ENCODE results near the gene FCN2. TPM values are rescaled to one million over a fixed set of nuclear protein-coding genes. Genes with fewer than 3 reads are reported as not detected.

FCN2 gene
- total RNA-seq, 2 donors from 2014 or later, result not detected

DNA sequence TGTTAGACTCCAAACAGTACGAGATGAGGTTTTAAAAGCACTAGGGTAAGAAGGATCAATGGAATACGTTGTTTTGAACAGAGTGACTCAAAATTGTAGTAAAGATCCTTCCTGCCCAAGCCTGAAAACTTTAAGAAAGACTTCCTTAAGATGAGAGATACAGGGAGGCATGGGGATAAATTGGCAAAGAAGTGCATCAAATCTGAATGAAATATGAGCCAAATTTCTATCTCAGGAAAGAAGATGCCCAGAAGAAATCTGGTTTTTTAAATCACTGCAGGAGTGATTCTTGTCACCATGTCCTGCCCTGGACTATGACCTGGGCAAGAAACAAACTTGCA lies 14.9 kb downstream of the FCN2 start:
- H3K9me3 Mint-ChIP-seq, result peaks cover 10% of the 10 kb centered on the region
- no peak for ATAC-seq (replicated peaks)
- peaks cover 31% of the 10 kb centered on the region for H3K27me3 Mint-ChIP-seq
- H3K4me1 Mint-ChIP-seq, result no peaks in the 10 kb centered on the region
- no peak overlapping the region for H3K4me3 Mint-ChIP-seq
- no peaks in the 10 kb centered on the region for H3K36me3 Mint-ChIP-seq (ENCODE audit: low read depth)
- no peak overlapping the region for H3K27ac Mint-ChIP-seq

DNA sequence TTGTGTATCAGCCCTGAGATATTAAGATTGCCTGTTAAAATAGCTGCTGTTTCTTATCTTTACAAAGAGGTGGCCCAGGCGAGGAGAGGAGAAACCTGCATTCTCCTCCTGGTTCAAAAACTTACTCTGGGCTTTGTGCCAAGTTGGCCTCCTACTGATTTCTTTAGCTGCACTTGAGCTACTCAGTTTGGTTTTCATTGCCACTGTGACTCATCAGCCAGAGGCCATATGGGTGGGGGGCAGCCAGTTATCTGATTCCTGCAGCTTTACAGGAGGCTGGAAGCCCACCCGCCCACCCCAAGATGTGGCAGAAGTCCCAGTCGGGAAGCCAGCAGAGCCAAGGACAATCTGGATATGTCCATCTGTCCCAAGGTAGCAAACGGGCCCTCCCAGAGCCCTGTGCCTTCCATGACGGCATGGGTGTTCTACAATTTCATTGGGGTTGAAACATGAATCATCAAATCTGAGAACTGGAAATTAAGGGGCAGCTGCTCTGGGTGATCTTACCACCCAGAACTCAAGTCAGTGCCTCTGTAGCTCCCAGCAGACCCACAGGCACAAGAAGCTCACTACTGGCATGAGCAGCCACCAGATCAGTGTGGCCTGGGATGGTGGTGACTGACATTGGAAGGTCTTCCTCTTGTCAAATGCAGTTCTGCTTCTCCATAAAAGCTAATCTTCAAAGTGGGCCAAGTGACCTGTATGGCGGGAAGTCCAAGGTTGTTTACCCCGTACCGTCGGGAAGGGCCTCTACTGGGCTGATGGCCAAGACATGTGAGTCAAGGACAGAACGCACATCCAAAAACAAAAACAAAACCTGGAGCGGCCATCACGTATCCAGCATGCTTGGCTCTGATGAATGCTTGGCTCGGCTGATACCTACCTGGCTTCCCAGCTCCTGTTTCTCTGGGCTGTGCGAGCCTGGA lies 15.6 kb downstream of the FCN2 start:
- Mint-ChIP-seq H3K4me1 (no peaks in the 10 kb centered on the region), H3K9me3 (peaks cover 10% of the 10 kb centered on the region), H3K36me3 (ENCODE audit: low read depth) (no peaks in the 10 kb centered on the region), H3K27me3 (peaks cover 31% of the 10 kb centered on the region), H3K4me3 (no peak overlapping the region), H3K27ac (no peak overlapping the region)
- no peak for ATAC-seq (replicated peaks)

DNA sequence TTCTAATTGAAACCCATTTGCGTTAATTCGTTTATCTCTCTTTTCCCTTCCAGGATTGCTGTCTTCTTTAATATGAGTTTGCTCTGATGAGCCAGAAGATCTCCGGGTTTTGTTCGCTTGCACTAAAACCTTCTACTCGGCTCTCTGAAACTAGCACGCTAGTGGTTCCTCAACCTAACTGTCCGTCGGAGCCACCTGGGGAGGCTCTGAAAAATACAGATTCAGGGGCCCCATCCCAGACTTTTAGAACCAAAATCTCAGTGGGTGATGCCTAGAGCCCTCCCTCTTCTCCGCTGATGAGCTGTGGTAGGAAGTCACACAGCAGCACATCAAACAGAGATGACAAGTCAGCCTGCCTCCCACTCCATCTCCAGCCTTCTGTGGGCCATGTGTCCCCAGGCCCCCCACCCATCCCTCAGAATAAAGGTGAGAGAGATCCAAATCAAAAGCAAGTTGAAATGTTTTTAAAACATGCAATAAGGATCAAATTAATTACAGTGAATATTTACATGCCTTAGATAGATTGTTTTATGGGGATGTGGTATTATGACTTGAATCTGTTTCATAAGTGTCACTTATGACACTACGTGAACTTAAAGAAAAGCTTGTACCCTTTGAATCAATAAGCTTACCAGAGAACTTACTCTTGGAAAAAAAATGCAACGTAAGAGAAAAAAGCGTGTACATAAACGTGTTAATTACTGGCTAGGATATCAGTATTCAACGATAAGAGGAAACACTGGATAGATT lies 16.4 kb downstream of the FCN2 start:
- Mint-ChIP-seq H3K27me3 (peaks cover 29% of the 10 kb centered on the region), H3K9me3 (peaks cover 10% of the 10 kb centered on the region), H3K36me3 (ENCODE audit: low read depth) (no peaks in the 10 kb centered on the region), H3K4me3 (no peak overlapping the region), H3K4me1 (no peaks in the 10 kb centered on the region), H3K27ac (no peak overlapping the region)
- no peak for ATAC-seq (replicated peaks)

DNA sequence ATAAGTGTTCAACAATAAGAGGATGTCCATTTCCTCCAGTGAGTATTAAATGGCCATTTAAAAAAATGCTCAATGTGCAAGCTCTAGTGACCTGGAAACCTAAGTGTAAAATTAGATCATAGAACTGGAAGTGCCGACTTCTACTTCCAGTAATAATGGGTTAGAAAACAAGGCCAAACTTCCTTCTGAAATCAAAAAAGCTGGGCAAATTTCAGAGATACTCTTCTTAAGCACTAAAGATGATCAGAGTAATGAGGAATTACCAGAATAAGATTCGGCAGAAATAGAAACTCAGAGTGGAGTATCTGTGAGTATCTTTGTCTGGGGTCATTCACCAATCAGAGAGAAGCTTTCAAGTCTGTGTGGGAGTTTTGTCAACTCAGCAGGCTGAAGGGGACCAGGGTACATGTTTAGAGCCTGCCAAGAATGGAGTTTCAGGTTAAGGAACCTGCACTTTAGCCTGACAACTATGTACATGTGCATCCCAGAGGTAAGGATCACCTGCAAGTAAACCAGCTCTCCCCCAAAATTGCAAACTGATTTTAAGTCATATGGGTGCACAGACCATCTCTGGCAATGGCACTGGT lies 17.1 kb downstream of the FCN2 start:
- ATAC-seq (replicated peaks), result no peak
- Mint-ChIP-seq H3K4me3 (no peak overlapping the region), H3K36me3 (ENCODE audit: low read depth) (no peaks in the 10 kb centered on the region), H3K9me3 (peaks cover 10% of the 10 kb centered on the region), H3K4me1 (no peaks in the 10 kb centered on the region), H3K27me3 (peaks cover 30% of the 10 kb centered on the region), H3K27ac (no peak overlapping the region)

DNA sequence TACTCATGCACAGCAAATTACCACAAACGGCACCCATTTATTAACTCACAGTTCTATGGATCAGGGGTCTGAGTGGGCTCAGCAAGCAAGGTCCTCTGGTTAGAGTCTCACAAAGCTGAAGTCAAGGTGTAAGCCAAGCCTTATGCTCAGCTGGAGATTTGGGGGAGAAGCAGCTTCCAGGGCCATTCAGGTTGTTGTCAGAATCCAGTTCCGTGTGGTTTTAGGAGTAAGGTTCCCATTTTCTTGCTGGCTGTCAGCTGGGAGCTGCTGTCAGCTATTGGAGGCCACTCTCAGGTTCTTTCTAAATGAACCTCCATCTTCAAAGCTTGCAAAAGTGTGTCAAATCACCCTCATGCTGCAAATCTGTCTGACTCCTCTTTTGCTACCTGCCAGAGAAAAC lies 17.7 kb downstream of the FCN2 start:
- ATAC-seq (replicated peaks), result no peak
- peaks cover 10% of the 10 kb centered on the region for H3K9me3 Mint-ChIP-seq
- H3K27ac Mint-ChIP-seq, result no peak overlapping the region
- no peaks in the 10 kb centered on the region for H3K4me1 Mint-ChIP-seq
- H3K4me3 Mint-ChIP-seq, result no peak overlapping the region
- H3K36me3 Mint-ChIP-seq (ENCODE audit: low read depth), result no peaks in the 10 kb centered on the region
- peaks cover 29% of the 10 kb centered on the region for H3K27me3 Mint-ChIP-seq

DNA sequence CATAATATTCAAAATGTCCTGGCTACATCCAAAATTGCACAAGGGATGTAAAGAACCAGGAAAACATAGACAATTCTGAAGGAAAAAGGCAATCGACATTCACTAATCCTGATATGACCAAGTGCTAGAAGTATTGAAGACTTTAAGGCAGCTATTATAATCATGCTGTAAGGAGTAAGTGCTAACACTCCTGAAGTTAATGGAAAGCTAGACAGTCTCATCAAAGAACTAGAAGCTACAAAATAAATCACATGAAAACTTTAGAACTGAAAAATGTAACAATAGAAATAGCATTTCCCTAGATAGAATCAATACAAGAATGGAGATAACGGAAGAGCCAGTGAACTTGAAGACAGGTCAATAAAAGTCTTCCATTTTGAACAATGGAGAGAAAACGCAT lies 18.6 kb downstream of the FCN2 start:
- Mint-ChIP-seq H3K4me1 (no peaks in the 10 kb centered on the region), H3K27me3 (peaks cover 30% of the 10 kb centered on the region), H3K9me3 (peaks cover 10% of the 10 kb centered on the region), H3K4me3 (no peak overlapping the region), H3K27ac (no peak overlapping the region), H3K36me3 (ENCODE audit: low read depth) (no peaks in the 10 kb centered on the region)
- ATAC-seq (replicated peaks), result no peak

DNA sequence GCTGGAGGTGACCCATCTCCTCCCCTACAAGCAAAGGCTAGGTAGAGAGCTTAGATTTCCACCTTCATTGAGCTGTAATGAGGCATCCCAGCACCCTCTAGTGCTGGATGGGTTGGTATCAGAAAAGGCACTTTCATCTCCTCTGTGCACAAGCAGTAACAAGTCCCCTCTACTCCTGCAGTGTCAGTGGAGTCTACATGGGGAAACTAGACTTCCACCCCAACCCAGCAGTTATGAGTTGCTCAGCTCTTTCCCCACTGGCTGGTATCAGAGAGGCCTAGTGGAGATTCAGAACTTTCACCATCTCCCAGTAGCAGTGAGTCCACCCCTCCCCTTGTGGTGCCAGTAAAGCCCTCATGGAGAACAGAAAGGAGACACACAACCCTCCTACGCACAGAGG lies 19.2 kb downstream of the FCN2 start:
- Mint-ChIP-seq H3K27me3 (peaks cover 32% of the 10 kb centered on the region), H3K4me1 (no peaks in the 10 kb centered on the region), H3K4me3 (no peak overlapping the region), H3K27ac (no peak overlapping the region), H3K9me3 (peaks cover 10% of the 10 kb centered on the region), H3K36me3 (ENCODE audit: low read depth) (no peaks in the 10 kb centered on the region)
- no peak for ATAC-seq (replicated peaks)

DNA sequence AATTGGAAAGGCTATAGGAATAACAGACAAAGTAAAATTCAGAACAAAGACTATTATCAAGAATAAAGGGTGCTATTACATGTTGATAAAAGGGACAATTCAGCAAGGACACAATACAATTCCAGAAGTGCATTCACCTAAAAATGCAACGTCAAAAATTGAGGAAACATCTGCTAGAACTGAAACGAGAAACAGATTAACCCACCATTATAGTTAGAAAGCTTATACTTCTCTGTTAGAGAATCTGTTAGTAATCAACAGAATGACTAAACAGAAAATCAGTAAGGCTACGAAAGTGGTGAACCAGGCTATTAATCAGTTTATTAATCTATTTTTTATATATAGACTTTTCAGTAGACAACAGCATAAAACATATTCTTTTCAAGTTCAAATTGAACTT lies 22.3 kb downstream of the FCN2 start:
- Mint-ChIP-seq H3K4me3 (no peak overlapping the region), H3K9me3 (peaks cover 10% of the 10 kb centered on the region), H3K4me1 (no peaks in the 10 kb centered on the region), H3K27ac (no peak overlapping the region), H3K36me3 (ENCODE audit: low read depth) (no peaks in the 10 kb centered on the region), H3K27me3 (peaks cover 26% of the 10 kb centered on the region)
- ATAC-seq (replicated peaks), result no peak

DNA sequence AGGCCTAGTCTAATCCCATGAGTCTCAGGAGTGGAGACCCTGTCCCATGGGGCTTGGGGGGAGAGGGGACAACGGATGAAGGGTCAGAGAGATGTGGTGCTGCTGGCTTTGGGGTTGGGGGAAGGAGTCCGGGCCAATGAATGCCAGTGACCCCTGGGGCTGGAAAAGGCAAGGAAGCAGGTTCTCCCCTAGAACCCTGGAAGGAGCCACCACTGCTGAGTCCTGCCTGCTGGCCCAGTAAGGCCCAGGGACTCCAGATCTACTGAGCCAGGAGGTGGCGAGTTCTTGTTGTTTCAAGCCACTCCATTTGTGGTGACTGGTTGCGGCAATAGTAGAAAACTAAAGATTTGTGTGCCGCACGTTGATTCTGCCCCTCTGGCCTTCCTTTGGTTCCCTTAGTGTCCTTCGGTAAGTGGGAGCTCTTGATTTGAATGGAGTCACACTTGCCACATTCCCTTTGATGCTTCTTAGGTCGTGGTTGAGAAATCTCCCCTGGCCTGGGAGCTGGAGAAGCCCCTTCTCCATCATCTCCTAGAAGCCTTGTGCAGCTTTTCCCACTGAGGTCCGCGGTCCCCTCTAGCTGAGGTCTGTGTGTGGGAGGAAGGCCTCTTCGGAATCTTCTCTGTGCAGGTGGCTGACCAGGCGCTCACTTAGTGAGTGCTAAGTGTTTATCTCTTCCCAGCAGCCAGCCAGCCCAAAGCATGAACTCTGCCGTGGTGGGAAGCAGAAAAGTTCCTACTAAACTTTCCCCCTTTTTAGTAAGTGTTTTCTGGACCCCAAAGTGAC lies 28.1 kb downstream of the FCN2 start:
- Mint-ChIP-seq H3K36me3 (ENCODE audit: low read depth) (no peaks in the 10 kb centered on the region), H3K9me3 (no peaks in the 10 kb centered on the region), H3K27ac (no peak overlapping the region), H3K27me3 (peaks cover 15% of the 10 kb centered on the region), H3K4me1 (no peaks in the 10 kb centered on the region), H3K4me3 (no peak overlapping the region)
- no peak for ATAC-seq (replicated peaks)

DNA sequence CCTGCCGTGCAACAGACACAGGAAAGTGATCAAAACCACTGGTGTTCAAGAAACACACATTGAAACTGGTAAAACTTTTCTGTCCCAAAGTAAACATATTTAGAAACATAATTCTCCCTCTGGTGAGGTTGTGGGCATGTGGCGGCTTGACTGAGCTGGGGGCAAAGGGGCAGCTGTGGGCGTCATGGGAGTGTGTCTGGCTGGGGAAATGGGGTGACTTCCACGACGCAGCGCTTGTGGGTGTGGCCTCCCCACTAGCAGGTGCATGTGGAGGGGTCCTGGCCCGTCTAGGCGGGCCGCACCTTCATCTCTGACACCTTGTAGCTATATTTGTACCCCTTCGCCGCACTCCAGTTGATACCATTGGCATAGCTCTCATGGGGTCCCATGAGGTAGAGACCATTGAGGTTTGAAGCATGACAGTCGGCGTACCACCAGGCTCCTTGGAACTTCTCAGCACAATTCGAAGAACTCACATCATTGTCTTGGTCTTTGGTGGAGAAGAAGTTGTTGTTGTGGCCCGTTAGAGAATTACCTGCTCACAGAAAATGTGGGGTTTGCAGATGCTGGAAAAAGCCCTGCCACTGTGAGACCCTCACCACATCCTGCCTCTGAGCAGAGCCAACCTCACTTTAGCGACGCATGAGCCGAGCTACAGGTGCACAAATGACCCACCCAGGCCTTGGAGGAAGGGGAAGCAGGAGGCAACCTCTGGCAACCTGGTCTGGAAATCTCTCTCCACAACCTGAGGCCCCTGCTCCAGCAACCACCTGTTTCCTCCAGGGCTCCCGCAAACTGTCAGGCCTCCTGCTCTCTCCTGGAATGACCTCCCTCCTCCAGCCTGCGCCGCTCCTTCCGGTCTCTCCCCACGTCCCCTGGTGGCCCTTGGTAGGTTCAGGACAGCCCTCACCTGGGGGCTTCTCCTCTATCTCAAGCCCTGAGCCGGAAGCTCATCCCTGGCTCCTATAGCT lies 29.2 kb downstream of the FCN2 start:
- Mint-ChIP-seq H3K27ac (no peak overlapping the region), H3K27me3 (peaks cover 16% of the 10 kb centered on the region), H3K9me3 (no peaks in the 10 kb centered on the region), H3K4me3 (no peak overlapping the region), H3K4me1 (no peaks in the 10 kb centered on the region), H3K36me3 (ENCODE audit: low read depth) (no peaks in the 10 kb centered on the region)
- no peak for ATAC-seq (replicated peaks)

DNA sequence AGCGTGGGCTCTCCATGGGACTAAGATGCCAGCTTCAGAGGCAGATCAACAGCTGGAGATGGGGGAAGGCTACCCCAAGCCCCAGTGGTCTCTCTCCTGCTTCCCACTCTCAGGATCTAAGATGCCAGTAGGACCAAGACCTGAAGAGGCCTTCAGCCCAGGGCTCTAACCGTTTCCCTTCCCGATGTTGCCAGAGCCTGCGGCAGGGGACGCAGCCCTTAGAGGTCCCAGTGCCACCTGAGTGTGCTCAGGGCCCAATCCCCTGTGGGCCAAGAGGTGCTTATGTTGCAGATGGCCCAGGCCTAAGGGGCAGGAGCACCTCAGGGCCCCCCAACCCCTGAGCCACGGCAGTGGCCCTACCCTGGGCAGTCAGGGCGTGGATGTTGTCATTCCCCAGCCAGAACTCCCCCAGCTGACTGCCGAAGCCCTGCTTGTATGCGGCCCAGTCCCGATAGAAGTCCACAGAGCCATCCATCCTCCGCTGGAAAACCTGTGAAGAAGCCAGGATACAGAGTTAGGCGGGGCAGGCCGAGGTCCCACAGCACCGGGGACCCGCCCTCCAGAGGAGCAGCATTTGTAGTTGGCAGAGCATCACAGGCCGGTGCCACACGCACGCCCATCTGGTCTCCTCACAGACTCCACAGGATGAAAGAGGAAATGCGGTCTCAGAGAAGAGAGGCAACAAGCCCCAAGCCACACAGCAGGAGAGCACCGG lies 31.7 kb downstream of the FCN2 start:
- H3K36me3 Mint-ChIP-seq (ENCODE audit: low read depth), result no peaks in the 10 kb centered on the region
- no peaks in the 10 kb centered on the region for H3K9me3 Mint-ChIP-seq
- H3K27me3 Mint-ChIP-seq, result peaks cover 13% of the 10 kb centered on the region
- no peak overlapping the region for H3K4me3 Mint-ChIP-seq
- ATAC-seq (replicated peaks), result no peak
- no peak overlapping the region for H3K27ac Mint-ChIP-seq
- no peaks in the 10 kb centered on the region for H3K4me1 Mint-ChIP-seq

DNA sequence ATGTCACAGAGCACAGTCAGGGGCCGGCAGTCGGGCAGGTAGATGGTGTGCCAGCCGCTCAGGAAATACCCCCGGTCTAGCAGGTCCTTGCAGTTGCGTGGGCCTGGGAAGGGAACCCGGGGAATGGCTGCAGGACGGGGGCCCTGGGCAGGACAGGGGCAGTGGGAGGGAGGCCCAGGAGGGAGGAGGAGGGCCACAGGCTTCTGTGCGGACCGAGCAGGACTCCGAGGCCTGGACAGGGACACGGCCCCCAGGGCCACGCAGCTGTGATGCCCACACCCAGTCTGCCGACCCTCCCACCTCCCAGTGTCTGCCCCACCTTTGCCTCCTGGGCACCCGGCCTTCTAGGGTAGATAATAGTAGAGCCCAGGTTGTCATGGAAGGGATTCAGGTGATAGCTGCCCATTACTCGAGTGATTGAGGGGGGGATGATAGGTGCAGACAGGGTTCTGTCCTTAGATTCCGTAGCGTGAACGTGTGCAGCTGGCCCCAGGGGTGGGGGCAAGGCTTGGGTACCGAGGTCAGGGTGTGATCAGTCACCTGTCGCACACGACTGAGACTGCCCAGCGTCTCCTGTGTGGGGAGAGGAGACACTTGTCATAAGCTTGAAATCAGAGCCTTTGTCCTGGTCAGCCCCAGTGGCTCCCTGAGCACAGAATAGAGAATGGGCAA lies 32.6 kb downstream of the FCN2 start:
- ATAC-seq (replicated peaks), result no peak
- Mint-ChIP-seq H3K9me3 (no peaks in the 10 kb centered on the region), H3K4me3 (no peak overlapping the region), H3K27ac (no peak overlapping the region), H3K27me3 (peaks cover 13% of the 10 kb centered on the region), H3K4me1 (no peaks in the 10 kb centered on the region), H3K36me3 (ENCODE audit: low read depth) (no peaks in the 10 kb centered on the region)
